ENCODE results near the gene SLIT3. TPM values are rescaled to one million over a fixed set of nuclear protein-coding genes. Genes with fewer than 3 reads are reported as not detected.

Gene SLIT3
- total RNA-seq, 1 experiment from 2014 or later, result 0.92 TPM

GRCh38 chr5:168992687-168993086 is 308.3 kb downstream of the SLIT3 start:
- peaks cover 18% of the 10 kb centered on the region for H3K27me3 Mint-ChIP-seq (ENCODE audit: low read depth)
- H3K27ac ChIP-seq (ENCODE audit: insufficient read length, low read depth, low read length), result no peak overlapping the region
- H3K4me3 Mint-ChIP-seq, result no peak overlapping the region

More at GRCh38 chr5:168992687-168993086, 308.3 kb downstream of the SLIT3 start:
- H2AFZ ChIP-seq (ENCODE audit: low read length), result no peak overlapping the region
- H3K23me2 ChIP-seq (ENCODE audit: insufficient read length, low read depth, low read length, poor library complexity, severe bottlenecking), result no peaks in the 10 kb centered on the region
- no peaks in the 10 kb centered on the region for H4K20me1 ChIP-seq (ENCODE audit: control insufficient read depth, insufficient read depth, insufficient read length)
- H4K5ac ChIP-seq (ENCODE audit: insufficient read length, low read depth, low read length), result no peak overlapping the region
- no peak overlapping the region for H2BK5ac ChIP-seq (ENCODE audit: insufficient read length, low read length)
- Mint-ChIP-seq H3K9me3 (no peaks in the 10 kb centered on the region; a peak in 1 of 5 replicates), H3K27ac (no peak overlapping the region), H3K4me1 (peaks cover 55 to 75% of the 10 kb centered on the region in 2 experiments), H3K36me3 (ENCODE audit: insufficient read depth in 1 of 3, low read depth in 3 of 3) (no peaks in the 10 kb centered on the region)
- TF ChIP-seq CTCF (conservative IDR thresholded peaks at IDR 0.05), result peak; percentile 62; the same call in 2 of the 3 replicates
- H2BK15ac ChIP-seq (ENCODE audit: low read depth, low read length), result no peak overlapping the region
- H3K4me2 ChIP-seq (ENCODE audit: insufficient read depth, insufficient read length, low read length), result no peak overlapping the region
- H4K91ac ChIP-seq (ENCODE audit: insufficient read length, low read depth, low read length), result no peak overlapping the region
- DNase-seq, result peak; percentile 41
- H3K9ac ChIP-seq (ENCODE audit: extremely low read depth, insufficient read length, low read length), result no peak overlapping the region
- H3K18ac ChIP-seq (ENCODE audit: insufficient read length, low read depth, low read length), result no peak overlapping the region
- no peak overlapping the region for H3K23ac ChIP-seq (ENCODE audit: insufficient read length, low read depth, low read length)
- H3K79me2 ChIP-seq (ENCODE audit: insufficient read depth, low read length), result no peaks in the 10 kb centered on the region
- WGBS (ENCODE audit: extremely low coverage, insufficient read length, low lambda C conversion rate), result no CpG with 5 or more reads among the region's 11 CpGs
- H3K9me3 ChIP-seq (ENCODE audit: control insufficient read depth, low read depth, low read length), result no peaks in the 10 kb centered on the region
- H3K79me1 ChIP-seq (ENCODE audit: insufficient read depth, low read depth, low read length, poor library complexity, severe bottlenecking), result no peaks in the 10 kb centered on the region
- H3K56ac ChIP-seq (ENCODE audit: insufficient read length, low read depth, low read length), result no peak overlapping the region
- H2BK12ac ChIP-seq (ENCODE audit: insufficient read length, low read depth, low read length), result no peak overlapping the region
- H2BK20ac ChIP-seq (ENCODE audit: low read depth, low read length, poor library complexity, severe bottlenecking), result no peak overlapping the region
- H3K14ac ChIP-seq (ENCODE audit: insufficient read depth, low read length), result no peak overlapping the region
- H3K4me1 ChIP-seq (ENCODE audit: insufficient read depth, low read length), result peaks cover 8% of the 10 kb centered on the region; the same call in 1 of the 2 replicates
- no peak overlapping the region for H4K8ac ChIP-seq (replicated peaks; ENCODE audit: insufficient read length, low read depth, low read length)
- H3T11ph ChIP-seq (ENCODE audit: low read length), result no peak overlapping the region
- H2AK5ac ChIP-seq (ENCODE audit: insufficient read length, low read length), result no peak overlapping the region
- no peaks in the 10 kb centered on the region for H3K27me3 ChIP-seq (ENCODE audit: insufficient read depth, low read length)
- no peak overlapping the region for H3K4ac ChIP-seq (ENCODE audit: low read depth, low read length)
- no peak overlapping the region for H2BK120ac ChIP-seq (ENCODE audit: low read depth, low read length, poor library complexity, severe bottlenecking)
